GM21825 (cell line): ENCODE results near the gene EP300.
"Not testable (repeated sequence)": the region's sequence is repeated elsewhere in the genome, so short reads cannot be mapped to it uniquely, and the experiment has no call there.

Source experiments
- ATAC-seq: cut with Tn5 transposase; IDR thresholded peaks from one replicate; pipeline ENCODE4 v1.9.1; 2021; ENCODE audit warnings: mild to moderate bottlenecking, moderate library complexity; ENCODE audit not compliant: unreplicated experiment

EP300 gene

GRCh38 chr22:41146573-41146972 lies 54.2 kb downstream of the EP300 start:
- ATAC-seq, result no peak

- no peak for ATAC-seq
These were observed 55.3 kb downstream of the EP300 start for GRCh38 chr22:41147722-41148121.

GRCh38 chr22:41152902-41153301 lies 60.5 kb downstream of the EP300 start:
- no peak for ATAC-seq

- no peak for ATAC-seq
These were observed 64.7 kb downstream of the EP300 start for GRCh38 chr22:41157083-41157482.

- no peak for ATAC-seq
These were observed 76.8 kb downstream of the EP300 start for GRCh38 chr22:41169157-41169556.

GRCh38 chr22:41171996-41172395 lies 79.6 kb downstream of the EP300 start:
- ATAC-seq, result no peak

- ATAC-seq, result no peak
These were observed 83.2 kb downstream of the EP300 start for GRCh38 chr22:41175546-41175945.

GRCh38 chr22:41177040-41177621 lies 84.7 kb downstream of the EP300 start:
- no peak for ATAC-seq

- ATAC-seq, result no peak
These were observed 85.4 kb downstream of the EP300 start for GRCh38 chr22:41177622-41178424.

- ATAC-seq, result no peak
These were observed 86.1 kb downstream of the EP300 start for GRCh38 chr22:41178425-41178975.

GRCh38 chr22:41180362-41180761 lies 88.0 kb downstream of the EP300 start:
- not testable (repeated sequence) for ATAC-seq

GRCh38 chr22:41180926-41181325 lies 88.5 kb downstream of the EP300 start:
- no peak for ATAC-seq

- no peak for ATAC-seq
These were observed 89.2 kb downstream of the EP300 start for GRCh38 chr22:41181349-41182241.

GRCh38 chr22:41184679-41185078 lies 92.3 kb downstream of the EP300 start:
- no peak for ATAC-seq

- ATAC-seq, result no peak
These were observed 99.1 kb downstream of the EP300 start for GRCh38 chr22:41191467-41191866.

- no peak for ATAC-seq
These were observed 101.4 kb downstream of the EP300 start for GRCh38 chr22:41193829-41194228.

GRCh38 chr22:41197038-41197972 lies 104.9 kb downstream of the EP300 start:
- ATAC-seq, result peak; percentile 75

GRCh38 chr22:41198027-41198580 lies 105.7 kb downstream of the EP300 start:
- no peak for ATAC-seq

- ATAC-seq, result no peak
These were observed 108.7 kb downstream of the EP300 start for GRCh38 chr22:41201141-41201540.

- no peak for ATAC-seq
These were observed 110.7 kb downstream of the EP300 start for GRCh38 chr22:41203118-41203517.
